GM12878 (cell line): ENCODE data around the gene ZNF350. TPM values are rescaled to one million over a fixed set of nuclear protein-coding genes. Genes with fewer than 3 reads are reported as not detected.

Experiments
- BACH1 ChIP-seq: fragments of 450-650 bp; IDR thresholded peaks from 2 replicates; pipeline ENCODE4 v1.6.1; 2017; ENCODE audit warnings: mild to moderate bottlenecking, borderline replicate concordance
- MEF2A ChIP-seq: IDR thresholded peaks from 2 replicates; pipeline ENCODE4 v1.6.1; 2011; ENCODE audit warnings: low read depth, mild to moderate bottlenecking, low read length, moderate library complexity; ENCODE audit not compliant: insufficient read depth
- MTA3 ChIP-seq: IDR thresholded peaks from 2 replicates; pipeline ENCODE4 v1.6.1; 2012; ENCODE audit warnings: low read length, inconsistent platforms, borderline replicate concordance
- POLR2AphosphoS2 ChIP-seq: IDR thresholded peaks from 2 replicates; pipeline ENCODE4 v1.6.1; 2011; ENCODE audit warnings: low read depth, mild to moderate bottlenecking, low read length, improper control_type of control experiment, moderate library complexity
- ZSCAN29 ChIP-seq: fragments of 450-650 bp; IDR thresholded peaks from 2 replicates; pipeline ENCODE4 v1.6.1; 2017; ENCODE audit warnings: mild to moderate bottlenecking, moderate library complexity
- polyA plus RNA-seq, 11 experiments: library from polyadenylated mRNA; depleted of rRNA in 4 of 11; unstranded in 6 of 11; stranded (reverse) in 5 of 11; fragments of >200 nt; fragmentation: Nextera tagmentation in 4 of 11; fragmentation: Illumina TruSeq in 1 of 11; extraction: Ambion mirVana in 4 of 11; extraction: Trizol in 1 of 11; gene quantifications; 1 replicate in 1 of 11; 2 replicates in 10 of 11; pipeline versions ENCODE4 v1.2.1 to v1.2.3, GENCODE V29; 2011 to 2016; ENCODE audit warnings: inconsistent platforms in 2 of 11, missing spikeins in 2 of 11, low read depth in 1 of 11
- total RNA-seq, 4 experiments: library from RNA; depleted of rRNA in 3 of 4; stranded (reverse); fragments of >200 nt in 3 of 4; fragmentation: Illumina TruSeq in 1 of 4; extraction: Trizol in 1 of 4; gene quantifications; 2 replicates each; pipeline versions ENCODE4 v1.2.1 to v1.2.3, GENCODE V29; 2013 to 2021
- TF ChIP-seq, protein P1 (sequence below): fragments of 150-350 bp; IDR thresholded peaks from 2 replicates; pipeline ENCODE4 v1.6.1; 2016; ENCODE audit warnings: low read depth, low read length
- TF ChIP-seq, protein P2 (sequence below): fragments of 450-650 bp; IDR thresholded peaks from 2 replicates; pipeline ENCODE4 v1.6.1; 2017; ENCODE audit warnings: mild to moderate bottlenecking, moderate library complexity
- TF ChIP-seq, protein P3 (sequence below), 3 experiments: IDR thresholded peaks in 2 of 3; conservative IDR thresholded peaks in 1 of 3; 2 replicates each; pipeline ENCODE4 v1.5.1; 2011; ENCODE audit warnings: low read depth in 3 of 3, low read length in 3 of 3, mild to moderate bottlenecking in 3 of 3, control low read depth in 2 of 3, moderate library complexity in 2 of 3, inconsistent platforms in 1 of 3, mixed read lengths in 1 of 3; ENCODE audit not compliant: control insufficient read depth in 2 of 3, insufficient read depth in 1 of 3; ENCODE audit errors: extremely low read depth in 1 of 3
- TF ChIP-seq, protein P4 (sequence below): fragments of 450-650 bp; IDR thresholded peaks from 2 replicates; pipeline ENCODE4 v1.6.1; 2014; ENCODE audit warnings: mild to moderate bottlenecking

The ZNF350 gene
- total and polyA plus RNA-seq, 10 of the 15 experiments (the other 5 are each of a cell fraction or from before 2014, with no cell fraction given): 6.4 to 11.8 (median 10.0) TPM

DNA sequence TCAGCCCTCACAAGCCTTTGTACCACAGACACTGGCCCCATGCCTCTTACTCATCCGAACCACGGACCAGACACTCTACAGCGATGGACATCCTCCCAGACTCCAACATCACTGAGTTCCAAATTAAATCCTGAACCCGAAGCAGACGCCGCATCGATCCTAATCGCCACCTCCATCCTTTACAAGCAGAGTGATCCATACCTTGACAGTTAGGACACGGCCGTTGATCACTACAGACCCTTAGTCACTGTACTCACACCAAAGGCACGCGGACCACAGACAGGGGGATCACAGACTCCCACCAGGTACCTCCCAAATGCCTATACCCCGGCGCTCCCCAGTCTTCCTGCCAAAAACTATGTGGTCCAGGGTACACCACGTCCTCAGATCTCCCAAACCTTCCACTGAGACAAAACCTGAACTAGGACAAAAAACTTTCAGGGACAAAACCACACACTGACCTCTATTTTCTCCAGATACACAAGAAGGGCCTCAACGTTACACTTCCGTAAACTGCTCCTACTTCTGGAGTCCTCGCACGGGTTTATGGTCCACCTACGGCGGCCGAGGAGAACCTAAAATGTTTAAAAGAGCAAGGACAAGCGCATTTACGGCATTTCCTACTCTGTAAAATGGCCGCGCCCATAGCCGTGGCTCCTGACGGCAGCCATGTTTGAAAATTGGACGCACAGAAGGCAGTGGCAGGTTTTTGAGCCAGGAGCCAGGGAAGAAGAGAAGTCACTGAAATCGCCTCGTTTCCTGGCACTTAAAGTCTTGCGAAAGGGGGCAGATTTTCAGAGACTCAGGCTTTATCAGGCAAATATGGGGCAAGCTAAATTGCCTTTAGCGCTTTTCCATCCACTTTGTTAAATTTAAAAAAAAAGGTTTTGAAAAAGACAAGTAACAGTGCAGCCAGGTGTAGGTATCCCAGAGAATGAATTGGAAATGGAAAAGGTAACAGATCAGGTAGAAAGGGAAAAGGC is at the start of gene ZNF350 (continued):
- TF ChIP-seq POLR2AphosphoS2 (0 out of 2 replicates have a peak, but pooled peaks have one; percentile 50), MTA3 (no peak), BACH1 (no peak), ZSCAN29 (no peak), MEF2A (0 out of 2 replicates have a peak, but pooled peaks have one; percentile 36)
- TF ChIP-seq, protein P1, sequence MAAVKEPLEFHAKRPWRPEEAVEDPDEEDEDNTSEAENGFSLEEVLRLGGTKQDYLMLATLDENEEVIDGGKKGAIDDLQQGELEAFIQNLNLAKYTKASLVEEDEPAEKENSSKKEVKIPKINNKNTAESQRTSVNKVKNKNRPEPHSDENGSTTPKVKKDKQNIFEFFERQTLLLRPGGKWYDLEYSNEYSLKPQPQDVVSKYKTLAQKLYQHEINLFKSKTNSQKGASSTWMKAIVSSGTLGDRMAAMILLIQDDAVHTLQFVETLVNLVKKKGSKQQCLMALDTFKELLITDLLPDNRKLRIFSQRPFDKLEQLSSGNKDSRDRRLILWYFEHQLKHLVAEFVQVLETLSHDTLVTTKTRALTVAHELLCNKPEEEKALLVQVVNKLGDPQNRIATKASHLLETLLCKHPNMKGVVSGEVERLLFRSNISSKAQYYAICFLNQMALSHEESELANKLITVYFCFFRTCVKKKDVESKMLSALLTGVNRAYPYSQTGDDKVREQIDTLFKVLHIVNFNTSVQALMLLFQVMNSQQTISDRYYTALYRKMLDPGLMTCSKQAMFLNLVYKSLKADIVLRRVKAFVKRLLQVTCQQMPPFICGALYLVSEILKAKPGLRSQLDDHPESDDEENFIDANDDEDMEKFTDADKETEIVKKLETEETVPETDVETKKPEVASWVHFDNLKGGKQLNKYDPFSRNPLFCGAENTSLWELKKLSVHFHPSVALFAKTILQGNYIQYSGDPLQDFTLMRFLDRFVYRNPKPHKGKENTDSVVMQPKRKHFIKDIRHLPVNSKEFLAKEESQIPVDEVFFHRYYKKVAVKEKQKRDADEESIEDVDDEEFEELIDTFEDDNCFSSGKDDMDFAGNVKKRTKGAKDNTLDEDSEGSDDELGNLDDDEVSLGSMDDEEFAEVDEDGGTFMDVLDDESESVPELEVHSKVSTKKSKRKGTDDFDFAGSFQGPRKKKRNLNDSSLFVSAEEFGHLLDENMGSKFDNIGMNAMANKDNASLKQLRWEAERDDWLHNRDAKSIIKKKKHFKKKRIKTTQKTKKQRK: no peak
- TF ChIP-seq, protein P2, sequence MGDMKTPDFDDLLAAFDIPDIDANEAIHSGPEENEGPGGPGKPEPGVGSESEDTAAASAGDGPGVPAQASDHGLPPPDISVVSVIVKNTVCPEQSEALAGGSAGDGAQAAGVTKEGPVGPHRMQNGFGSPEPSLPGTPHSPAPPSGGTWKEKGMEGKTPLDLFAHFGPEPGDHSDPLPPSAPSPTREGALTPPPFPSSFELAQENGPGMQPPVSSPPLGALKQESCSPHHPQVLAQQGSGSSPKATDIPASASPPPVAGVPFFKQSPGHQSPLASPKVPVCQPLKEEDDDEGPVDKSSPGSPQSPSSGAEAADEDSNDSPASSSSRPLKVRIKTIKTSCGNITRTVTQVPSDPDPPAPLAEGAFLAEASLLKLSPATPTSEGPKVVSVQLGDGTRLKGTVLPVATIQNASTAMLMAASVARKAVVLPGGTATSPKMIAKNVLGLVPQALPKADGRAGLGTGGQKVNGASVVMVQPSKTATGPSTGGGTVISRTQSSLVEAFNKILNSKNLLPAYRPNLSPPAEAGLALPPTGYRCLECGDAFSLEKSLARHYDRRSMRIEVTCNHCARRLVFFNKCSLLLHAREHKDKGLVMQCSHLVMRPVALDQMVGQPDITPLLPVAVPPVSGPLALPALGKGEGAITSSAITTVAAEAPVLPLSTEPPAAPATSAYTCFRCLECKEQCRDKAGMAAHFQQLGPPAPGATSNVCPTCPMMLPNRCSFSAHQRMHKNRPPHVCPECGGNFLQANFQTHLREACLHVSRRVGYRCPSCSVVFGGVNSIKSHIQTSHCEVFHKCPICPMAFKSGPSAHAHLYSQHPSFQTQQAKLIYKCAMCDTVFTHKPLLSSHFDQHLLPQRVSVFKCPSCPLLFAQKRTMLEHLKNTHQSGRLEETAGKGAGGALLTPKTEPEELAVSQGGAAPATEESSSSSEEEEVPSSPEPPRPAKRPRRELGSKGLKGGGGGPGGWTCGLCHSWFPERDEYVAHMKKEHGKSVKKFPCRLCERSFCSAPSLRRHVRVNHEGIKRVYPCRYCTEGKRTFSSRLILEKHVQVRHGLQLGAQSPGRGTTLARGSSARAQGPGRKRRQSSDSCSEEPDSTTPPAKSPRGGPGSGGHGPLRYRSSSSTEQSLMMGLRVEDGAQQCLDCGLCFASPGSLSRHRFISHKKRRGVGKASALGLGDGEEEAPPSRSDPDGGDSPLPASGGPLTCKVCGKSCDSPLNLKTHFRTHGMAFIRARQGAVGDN: no peak
- TF ChIP-seq, protein P3, sequence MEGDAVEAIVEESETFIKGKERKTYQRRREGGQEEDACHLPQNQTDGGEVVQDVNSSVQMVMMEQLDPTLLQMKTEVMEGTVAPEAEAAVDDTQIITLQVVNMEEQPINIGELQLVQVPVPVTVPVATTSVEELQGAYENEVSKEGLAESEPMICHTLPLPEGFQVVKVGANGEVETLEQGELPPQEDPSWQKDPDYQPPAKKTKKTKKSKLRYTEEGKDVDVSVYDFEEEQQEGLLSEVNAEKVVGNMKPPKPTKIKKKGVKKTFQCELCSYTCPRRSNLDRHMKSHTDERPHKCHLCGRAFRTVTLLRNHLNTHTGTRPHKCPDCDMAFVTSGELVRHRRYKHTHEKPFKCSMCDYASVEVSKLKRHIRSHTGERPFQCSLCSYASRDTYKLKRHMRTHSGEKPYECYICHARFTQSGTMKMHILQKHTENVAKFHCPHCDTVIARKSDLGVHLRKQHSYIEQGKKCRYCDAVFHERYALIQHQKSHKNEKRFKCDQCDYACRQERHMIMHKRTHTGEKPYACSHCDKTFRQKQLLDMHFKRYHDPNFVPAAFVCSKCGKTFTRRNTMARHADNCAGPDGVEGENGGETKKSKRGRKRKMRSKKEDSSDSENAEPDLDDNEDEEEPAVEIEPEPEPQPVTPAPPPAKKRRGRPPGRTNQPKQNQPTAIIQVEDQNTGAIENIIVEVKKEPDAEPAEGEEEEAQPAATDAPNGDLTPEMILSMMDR (IDR thresholded peaks at IDR 0.05 in 2 of 3, conservative IDR thresholded peaks at IDR 0.05 in 1 of 3; ENCODE audit: control insufficient read depth in 2 of 3, extremely low read depth in 1 of 3, insufficient read depth in 1 of 3, low read depth in 3 of 3, low read length in 3 of 3): no peak
- TF ChIP-seq, protein P4, sequence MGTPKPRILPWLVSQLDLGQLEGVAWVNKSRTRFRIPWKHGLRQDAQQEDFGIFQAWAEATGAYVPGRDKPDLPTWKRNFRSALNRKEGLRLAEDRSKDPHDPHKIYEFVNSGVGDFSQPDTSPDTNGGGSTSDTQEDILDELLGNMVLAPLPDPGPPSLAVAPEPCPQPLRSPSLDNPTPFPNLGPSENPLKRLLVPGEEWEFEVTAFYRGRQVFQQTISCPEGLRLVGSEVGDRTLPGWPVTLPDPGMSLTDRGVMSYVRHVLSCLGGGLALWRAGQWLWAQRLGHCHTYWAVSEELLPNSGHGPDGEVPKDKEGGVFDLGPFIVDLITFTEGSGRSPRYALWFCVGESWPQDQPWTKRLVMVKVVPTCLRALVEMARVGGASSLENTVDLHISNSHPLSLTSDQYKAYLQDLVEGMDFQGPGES: no peak
- TF ChIP-seq, all 136 proteins: peak for 45
